NOMO-1 (cell line): ENCODE measurements around the gene MYO15B.
A peak's percentile ranks its signal among the peaks of the same experiment; 100 is the strongest.
"Not testable (repeated sequence)": the region's sequence is repeated elsewhere in the genome, so short reads cannot be mapped to it uniquely, and the experiment has no call there.

ENCODE experiments used
- DNase-seq, 2 experiments: peaks; one replicate each; lab custom pipeline; 2025; ENCODE audit not compliant: unreplicated experiment in 2 of 2; lab: John Stamatoyannopoulos, UW

The MYO15B gene

GRCh38 chr17:75575197-75575596, 12.4 kb upstream of the MYO15B start:
- no peak for DNase-seq

DNA sequence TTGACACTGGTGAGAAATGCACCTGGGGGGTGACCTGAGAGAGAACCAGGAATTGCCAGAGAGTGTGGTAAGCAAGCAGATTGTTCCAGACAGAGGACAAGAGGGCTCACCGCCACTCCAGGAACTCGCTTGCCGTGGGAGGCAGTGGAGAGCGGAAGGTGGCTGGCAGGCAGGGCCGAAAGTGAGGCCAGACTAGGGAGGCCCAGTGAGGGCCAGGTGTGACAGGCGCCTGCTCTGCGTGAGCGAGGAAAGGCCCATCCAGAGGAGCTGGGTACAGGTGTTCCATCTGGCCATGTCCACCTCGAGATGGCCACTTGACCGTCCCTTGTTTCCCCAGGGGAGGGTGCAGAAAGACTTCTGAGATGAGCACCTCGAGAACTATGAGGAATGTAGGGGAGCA, 11.9 kb upstream of the MYO15B start:
- no peak for DNase-seq

DNA sequence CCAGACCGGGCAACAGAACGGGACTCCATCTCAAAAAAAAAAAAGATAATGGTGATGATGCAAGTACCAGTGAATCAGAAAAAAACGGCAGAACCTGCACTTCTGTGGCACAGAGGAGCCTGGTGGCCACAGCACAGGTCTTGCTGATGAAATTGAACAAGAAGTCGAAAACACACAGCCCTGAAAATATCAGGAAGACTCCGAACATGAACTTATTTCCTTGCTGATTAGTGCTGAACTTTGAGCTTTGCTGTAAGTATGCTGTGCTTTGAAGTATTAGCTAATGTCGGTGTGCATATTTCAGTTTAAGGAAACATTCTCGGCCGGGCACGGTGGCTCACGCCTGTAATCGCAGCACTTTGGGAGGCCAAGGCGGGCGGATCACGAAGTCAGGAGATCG, 10.9 kb upstream of the MYO15B start:
- no peak for DNase-seq

DNA sequence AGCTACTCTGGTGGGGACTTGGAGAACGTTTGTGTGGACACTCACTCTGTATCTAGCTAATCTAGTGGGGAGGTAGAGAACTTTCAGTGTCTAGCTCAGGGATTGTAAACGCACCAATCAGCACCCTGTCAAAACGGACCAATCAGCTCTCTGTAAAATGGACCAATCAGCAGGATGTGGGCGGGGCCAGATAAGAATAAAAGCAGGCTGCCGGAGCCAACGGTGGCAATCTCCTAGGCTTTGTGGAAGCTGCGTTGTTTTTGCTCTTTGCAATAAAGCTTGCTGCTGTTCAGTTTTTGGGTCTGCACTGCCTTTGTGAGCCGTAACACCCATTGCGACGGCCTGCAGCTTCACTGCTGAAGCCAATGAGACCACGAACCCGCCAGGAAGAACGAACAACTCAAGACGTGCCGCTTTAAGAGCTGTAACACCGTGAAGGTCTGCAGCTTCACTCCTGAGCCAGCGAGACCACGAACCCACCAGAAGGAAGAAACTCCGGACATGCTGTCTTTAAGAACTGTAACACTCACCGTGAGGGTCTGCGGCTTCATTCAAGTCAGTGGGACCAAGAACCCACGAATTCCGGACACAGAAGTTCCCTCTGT, 6.4 kb upstream of the MYO15B start:
- not testable (repeated sequence) for DNase-seq

DNA sequence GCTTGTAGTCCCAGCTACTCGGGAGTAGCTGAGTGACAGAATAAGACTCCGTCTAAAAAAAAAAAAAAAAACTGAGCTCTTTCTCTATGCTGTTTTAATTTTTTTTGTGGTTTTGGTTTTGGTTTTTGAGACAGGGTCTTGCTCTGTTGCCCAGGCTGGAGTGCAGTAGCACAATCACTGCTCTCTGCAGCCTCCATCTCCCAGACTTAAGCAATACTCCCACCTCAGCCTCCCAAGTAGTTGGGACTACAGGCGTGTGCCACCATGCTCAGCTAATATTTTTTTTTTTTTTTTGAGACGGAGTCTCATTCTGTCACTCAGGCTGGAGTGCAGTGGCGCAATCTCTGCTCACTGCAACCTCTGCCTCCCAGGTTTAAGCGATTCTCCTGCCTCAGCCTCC, 4.4 kb upstream of the MYO15B start:
- DNase-seq, result not testable (repeated sequence)

- DNase-seq, result no peak
Measured at GRCh38 chr17:75584849-75585175, 2.8 kb upstream of the MYO15B start.

- no peak for DNase-seq
Measured at GRCh38 chr17:75588596-75589011, 1.0 kb downstream of the MYO15B start.

GRCh38 chr17:75589012-75589918, 1.7 kb downstream of the MYO15B start:
- peak; percentile 86 to 90 for DNase-seq

DNA sequence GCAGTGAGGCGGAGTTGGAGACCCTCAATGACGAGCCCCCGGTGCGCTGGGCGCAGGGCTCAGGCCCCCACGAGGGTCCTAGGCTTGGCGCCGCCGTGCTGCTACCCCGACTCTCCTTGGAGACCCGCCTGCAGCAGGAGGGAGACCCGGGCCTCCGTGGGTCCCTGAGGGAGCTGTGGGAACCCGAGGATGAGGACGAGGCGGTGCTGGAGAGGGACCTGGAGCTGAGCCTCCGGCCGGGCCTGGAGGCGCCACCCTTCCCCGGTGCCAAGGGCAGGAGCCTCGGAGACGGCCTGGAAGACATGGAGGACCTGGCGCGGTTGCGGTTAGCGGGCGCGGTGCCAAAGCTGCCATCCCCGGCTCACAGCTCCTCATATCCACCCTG, 2.3 kb downstream of the MYO15B start:
- DNase-seq, result no peak

DNA sequence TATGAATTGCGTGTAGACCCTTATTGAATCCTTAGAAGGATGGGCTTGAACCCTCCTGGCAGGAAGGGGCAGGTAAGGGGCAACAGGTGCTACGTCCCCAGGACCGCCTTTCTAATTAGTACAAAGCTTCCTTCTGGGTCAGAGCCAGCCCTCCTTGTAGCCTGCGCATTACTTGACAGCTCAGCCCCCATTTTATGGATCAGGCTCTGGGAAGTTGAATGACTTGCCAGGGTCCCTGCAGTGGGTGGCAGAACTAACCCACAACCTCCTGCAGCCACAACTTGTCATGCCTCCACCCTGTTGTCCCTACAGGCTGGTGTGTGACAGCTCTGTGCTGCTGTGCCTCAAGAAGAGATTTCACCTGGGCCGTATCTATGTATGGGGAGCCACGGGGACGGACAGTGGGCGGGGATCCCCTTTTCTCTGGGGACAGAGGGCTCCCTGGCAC, 2.7 kb downstream of the MYO15B start:
- DNase-seq, result no peak

DNA sequence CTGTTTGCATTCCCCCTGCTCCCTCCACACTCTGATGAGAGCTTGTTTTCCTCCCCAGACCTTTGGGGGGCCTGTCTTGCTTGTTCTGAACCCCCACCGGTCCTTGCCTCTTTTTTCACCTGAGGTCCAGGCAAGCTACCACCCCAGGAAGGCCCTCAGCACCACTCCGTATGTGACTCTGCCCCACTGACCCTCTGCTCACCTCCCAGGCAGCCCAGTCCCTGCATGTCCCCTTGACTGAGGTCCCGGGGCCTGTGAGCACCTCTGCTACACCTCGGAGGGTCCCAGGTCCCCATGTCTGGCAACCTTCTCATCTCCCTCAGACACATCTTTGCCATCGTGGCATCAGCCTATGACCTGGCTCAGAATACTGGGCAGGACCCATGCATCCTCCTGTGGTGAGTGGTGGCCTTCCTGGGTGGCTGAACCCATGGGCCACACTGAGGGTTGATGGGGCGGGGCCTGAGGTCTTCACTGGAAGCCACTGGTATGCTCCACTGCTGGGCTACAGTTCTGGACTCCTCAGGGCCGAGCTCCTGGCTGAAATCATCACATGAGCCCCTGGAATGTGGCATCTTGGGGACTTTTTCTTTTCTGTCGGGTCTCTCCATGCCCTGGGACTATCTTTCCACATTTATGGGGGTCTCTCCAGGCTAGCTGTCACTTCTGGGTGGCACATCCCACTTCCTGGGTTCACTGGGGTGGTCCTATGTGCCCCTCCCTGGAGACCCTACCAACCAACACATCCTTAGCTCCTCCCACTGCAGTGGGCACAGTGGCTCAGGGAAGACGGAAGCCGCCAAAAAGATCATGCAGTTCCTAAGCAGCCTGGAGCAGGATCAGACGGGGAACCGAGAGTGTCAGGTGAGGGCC, 3.5 kb downstream of the MYO15B start:
- DNase-seq, result no peak

DNA sequence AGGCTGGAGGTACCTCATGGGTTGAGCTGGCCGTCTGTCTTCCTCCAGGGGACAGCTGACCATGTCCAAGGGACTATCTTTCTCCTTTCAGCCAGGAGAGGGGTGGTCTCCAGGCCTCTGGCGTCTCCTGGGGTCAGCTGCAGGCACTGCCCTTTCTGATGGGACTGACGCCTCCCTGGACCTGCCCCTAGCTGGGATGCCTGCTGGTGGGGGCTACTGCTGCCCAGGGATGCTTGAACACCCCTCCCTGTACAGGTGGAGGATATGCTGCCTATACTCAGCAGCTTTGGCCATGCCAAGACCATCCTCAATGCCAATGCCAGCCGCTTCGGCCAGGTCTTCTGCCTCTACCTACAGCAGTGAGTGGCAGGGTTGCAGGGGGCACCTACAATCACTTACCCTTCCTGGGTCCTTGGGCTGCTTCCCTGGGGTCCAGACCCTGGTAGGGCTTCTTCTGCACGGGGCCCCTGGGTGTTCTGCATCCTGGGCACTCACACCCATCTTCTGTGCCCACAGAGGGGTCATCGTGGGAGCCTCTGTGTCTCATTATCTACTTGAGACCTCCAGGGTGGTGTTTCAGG, 4.2 kb downstream of the MYO15B start:
- DNase-seq, result no peak

DNA sequence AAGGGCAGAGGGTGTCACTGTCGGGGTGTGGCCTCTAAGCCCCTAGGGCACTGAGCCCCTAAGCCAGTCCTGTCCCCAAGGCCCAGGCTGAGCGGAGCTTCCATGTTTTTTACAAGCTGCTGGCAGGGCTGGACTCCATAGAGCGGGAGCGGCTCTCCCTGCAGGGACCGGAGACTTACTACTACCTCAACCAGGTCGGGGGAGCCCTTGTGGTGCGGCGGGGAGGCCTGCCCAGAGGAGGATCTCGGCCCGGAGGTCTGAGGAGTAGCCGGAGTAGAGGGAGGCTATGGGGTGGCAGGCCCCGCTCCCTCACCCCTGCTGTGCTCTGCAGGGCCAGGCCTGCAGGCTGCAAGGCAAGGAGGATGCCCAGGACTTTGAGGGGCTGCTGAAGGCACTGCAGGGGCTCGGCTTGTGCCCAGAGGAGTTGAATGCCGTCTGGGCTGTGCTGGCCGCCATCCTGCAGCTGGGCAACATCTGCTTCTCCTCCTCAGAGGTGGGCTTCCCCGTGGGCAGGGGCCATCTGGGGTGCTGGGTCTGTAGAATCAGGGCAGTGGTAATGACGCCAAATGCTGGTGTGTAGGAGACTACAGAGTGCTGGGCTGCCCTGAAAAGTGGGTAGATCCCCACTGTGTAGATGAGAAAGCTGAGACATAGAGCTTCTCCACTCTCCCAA, 4.9 kb downstream of the MYO15B start:
- DNase-seq, result no peak

DNA sequence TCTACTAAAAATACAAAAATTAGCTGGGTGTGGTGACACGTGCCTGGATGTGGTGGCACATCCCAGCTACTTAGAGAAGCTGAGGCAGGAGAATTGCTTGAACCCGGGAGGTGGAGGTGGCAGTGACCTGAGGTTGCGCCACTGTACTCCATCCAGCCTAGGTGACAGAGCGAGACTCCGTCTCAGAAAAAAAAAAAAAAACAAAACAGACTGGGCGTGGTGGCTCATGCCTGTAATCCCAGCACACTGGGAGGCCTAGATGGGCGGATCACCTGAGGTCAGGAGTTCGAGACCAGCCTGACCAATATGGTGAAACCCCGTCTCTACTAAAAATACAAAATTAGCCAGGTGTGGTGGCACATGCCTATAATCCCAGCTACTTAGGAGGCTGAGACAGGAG, 5.8 kb downstream of the MYO15B start:
- DNase-seq, result not testable (repeated sequence)

DNA sequence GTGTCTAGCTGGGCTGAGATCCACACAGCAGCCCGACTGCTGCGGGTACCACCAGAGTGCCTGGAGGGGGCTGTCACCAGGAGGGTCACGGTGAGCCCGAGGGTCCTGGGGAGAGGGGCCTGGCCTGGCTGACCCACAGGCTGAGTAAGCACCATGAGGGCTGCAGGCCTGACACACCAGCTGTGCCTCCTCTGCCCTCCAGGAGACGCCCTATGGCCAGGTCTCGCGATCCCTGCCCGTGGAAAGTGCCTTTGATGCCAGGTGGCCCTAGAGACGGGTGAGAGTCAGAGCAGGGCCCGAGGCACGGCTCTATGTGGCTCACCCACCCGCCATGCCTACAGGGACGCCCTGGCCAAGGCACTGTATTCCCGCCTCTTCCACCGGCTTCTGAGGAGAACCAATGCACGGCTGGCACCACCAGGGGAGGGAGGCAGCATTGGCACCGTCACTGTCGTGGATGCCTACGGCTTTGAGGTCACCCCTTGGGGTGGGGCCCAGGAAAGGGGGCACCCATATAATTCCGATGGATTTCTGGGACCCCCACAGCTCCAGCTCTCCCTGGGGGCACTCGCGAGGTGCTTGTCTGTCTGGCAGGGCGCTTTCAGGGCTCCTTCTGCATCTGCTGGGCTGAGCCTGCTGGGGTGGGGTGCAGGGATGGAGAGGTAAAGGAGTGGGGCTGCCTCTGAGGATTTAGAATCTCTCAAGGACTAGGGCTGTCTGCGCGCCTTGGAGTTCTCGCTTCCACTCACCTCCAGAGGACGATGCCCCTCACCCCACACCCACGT, 7.1 kb downstream of the MYO15B start:
- DNase-seq, result no peak

DNA sequence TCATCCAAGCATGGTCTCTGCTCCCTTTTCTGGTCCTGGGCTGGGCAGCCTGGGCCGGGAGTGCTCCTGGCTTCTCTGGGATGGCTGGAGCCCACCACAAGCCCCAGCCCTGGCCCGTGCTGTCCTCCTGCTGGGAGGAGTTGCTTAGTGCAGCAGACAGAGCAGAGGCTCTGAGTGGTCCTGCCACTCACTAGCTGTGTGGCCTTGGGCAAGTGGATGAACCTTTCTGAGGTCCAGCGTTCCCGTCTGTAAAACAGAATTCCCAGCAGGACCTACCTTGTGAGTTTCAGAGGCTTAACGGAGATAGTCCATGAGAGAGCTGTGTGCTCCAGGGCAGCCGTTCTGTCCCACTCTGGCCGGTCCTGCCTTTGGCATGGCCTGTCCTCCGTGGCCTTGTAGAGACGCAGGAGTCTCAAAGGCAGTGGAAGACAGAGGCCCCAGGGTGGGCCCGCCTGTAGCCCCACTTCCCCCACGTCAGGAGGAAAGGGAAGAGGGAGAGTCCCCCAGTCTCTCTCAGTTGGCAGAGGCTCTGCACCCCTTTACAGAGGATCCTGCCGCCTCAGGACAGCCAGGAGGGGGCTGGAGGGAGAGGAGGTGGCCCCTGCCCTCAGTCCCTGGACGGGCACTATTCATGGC, 7.8 kb downstream of the MYO15B start:
- DNase-seq, result no peak

DNA sequence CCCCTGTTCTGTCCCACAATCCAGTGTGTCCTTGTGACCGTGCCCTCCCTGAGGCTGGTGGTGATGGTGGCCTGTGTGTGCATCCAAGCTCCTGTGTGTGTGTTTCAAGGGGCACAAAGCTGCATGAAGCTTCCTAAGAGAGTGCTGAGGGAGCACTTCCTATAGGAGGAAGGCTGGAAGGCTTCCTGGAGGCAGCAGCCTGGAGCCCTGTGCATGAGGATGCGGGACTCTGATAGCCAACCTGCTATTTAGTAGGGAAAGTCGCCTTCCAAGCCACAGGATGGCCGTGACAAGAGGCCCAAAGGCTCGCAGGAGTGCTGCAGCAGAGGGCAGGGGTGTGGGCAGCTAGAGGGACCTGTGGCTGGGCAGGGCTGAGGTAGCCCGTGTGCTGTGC, 8.3 kb downstream of the MYO15B start:
- DNase-seq, result no peak

- no peak for DNase-seq
Measured at GRCh38 chr17:75596320-75597087, 8.9 kb downstream of the MYO15B start.
